ENCODE data around the gene TAC4.

- TF ChIP-seq EZH2 (IDR thresholded peaks at IDR 0.05) (no peak), POLR2AphosphoS5 (IDR thresholded peaks at IDR 0.05; ENCODE audit: borderline replicate concordance, low read depth, low read length) (no peak)
Observed at GRCh38 chr17:49821466-49821865, 26.4 kb downstream of the TAC4 start.
